Measurements from ENCODE around the gene BUB1B.

DNA sequence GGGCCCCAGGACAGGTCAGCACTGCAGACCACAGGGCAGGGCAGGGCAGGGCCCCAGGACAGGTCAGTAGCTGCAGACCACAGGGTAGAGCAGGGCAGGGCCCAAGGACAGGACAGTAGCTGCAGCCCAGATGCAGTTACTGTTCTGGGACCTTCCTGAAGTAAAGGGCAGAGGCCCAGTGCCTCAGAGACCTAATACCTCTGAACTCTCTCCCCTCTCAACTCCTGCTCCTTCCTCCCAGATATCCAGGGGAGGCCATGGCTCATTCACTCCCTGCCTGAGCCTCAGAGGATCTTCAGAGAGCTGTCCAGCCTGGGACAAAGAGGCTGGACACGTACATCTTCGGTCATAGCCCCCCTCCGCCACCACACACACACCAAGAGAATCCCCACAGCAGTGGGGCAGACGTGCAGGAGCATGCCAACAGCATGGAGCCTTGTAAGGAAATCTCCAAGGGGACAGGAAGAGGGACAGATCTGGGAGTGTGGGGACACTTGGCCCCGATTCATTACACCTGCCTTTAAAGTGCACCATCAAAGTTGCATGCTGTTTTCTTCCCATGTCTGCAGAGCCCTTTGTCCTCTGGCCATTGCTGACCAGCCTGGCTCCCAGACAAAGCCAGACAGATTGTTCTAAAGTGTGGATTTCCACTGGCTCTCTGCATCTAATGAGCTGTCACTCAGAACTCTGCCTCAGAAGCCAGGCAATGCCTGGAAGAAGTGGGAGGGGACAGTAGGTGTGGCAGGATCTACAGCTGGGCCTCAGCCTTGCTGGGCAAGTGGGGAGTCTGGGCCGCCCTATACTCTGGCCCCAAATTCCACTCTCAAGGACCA is 24.2 kb upstream of the BUB1B start:
- TF ChIP-seq, protein P1, sequence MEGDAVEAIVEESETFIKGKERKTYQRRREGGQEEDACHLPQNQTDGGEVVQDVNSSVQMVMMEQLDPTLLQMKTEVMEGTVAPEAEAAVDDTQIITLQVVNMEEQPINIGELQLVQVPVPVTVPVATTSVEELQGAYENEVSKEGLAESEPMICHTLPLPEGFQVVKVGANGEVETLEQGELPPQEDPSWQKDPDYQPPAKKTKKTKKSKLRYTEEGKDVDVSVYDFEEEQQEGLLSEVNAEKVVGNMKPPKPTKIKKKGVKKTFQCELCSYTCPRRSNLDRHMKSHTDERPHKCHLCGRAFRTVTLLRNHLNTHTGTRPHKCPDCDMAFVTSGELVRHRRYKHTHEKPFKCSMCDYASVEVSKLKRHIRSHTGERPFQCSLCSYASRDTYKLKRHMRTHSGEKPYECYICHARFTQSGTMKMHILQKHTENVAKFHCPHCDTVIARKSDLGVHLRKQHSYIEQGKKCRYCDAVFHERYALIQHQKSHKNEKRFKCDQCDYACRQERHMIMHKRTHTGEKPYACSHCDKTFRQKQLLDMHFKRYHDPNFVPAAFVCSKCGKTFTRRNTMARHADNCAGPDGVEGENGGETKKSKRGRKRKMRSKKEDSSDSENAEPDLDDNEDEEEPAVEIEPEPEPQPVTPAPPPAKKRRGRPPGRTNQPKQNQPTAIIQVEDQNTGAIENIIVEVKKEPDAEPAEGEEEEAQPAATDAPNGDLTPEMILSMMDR (IDR thresholded peaks at IDR 0.05) = no peak
- TF ChIP-seq POLR2A (IDR thresholded peaks at IDR 0.05) (no peak), POLR2AphosphoS5 (IDR thresholded peaks at IDR 0.05) (no peak)

Measured in prostate gland (tissue), 2 donors.